ENCODE results near the gene VEZT.
"Not testable (repeated sequence)": the region's sequence is repeated elsewhere in the genome, so short reads cannot be mapped to it uniquely, and the experiment has no call there.

The VEZT gene

DNA sequence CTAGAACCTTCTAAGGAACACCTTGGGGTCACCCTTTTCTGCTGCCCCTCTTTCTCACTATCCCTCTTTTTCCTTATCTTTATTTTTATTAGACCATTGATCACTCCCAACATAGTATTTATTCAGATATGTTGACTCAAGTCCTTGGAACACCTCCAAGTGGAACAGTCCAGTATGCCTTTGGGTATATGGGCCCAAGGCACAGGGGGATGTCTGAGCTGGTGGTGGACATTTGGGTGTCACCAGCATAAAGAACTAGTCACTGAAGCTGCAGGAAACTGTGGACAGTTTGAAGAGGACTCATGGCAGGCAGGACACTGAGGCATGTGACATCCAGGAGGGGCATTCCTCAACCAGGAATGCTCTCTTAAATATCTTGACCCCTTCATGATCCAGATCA, 105.6 kb downstream of the VEZT start:
- no peak for DNase-seq

DNA sequence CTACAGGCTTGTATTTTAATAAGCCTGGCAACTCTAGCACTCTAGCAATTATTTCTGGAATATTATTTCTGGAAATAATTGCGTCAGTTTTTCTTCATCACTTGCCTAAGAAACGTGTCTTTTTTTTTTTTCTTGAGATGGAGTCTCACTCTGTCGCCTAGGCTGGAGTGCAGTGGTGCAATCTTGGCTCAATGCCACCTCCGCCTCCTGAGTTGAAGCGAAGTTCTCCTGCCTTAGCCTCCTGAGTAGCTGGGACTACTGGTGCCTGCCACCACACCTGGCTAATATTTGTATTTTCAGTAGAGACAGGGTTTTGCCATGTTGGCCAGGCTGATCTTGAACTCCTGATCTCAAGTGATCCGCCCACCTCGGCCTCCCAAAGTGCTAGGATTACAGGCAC, 106.6 kb downstream of the VEZT start:
- not testable (repeated sequence) for DNase-seq

DNA sequence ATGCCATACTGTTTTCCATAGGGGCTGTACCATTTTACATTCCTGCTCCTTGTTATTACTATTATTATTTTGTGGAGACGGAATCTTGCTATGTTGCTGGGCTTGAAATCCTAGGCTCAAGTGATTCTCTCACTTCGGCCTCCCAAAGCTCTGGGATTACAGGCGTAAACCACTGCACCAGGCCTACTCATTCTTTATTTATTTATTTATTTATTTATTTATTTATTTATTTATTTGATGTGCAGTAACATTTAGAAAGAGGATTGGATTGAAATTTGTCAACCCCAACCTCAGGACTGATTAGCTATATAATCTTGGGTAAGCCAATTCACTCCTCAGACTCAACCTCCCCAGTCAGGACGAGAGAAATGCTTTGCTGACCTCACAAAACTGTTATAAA, 107.9 kb downstream of the VEZT start:
- DNase-seq: no peak

DNA sequence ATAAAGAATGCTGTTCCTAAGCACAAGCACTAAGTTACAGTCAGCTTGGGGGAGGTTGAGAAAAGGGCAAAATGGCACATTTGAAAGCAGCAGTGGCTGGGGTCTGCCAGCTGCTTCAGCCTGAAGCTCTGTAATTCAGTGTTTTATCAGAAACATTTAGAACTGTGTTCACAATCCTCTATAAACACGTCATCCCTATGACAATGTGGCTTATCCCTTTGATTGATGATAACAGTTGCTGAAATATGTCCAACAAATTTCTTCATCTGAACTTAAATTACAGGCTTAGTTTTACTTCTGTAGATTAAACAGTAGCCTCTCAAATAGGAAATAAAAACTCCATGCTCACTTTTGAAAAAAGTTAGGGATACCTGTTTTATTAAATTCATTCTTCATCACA, 108.8 kb downstream of the VEZT start:
- no peak for DNase-seq

DNA sequence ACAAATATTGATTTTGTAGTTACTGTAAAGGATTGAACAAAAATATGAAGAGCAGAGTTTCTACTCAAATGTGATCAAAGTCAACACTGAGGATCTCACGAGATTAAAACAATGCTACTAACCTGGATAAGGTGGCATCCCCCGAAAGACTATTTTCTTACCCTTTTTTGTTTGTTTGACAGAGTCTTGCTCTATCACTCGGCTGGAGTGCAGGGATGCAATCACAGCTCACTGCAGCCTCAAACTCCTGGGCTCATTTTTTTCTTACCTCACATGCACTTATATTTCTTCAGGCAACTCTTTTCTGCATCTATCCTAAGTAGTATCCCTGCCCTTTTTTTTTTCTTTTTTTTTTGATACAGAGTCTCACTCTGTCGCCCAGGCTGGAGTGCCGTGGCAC, 109.2 kb downstream of the VEZT start:
- DNase-seq: no peak

DNA sequence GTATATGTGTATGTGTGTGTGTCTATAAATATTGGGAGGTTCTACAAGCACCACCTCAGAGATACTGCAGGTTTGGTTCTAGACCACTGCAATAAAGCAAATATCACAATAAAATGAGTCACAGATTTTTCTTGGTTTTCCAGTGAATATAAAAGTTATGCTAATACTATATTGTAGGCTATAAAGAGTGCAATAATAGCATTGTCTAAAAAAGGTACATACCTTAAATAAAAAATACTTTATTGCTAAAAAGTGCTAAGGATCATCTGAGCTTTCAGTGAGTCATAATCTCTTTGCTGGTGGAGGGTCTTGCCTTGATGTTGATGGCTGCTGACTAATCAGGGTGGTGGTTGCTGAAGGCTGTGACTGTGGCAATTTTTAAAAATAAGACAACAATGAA, 111.1 kb downstream of the VEZT start:
- DNase-seq: no peak

DNA sequence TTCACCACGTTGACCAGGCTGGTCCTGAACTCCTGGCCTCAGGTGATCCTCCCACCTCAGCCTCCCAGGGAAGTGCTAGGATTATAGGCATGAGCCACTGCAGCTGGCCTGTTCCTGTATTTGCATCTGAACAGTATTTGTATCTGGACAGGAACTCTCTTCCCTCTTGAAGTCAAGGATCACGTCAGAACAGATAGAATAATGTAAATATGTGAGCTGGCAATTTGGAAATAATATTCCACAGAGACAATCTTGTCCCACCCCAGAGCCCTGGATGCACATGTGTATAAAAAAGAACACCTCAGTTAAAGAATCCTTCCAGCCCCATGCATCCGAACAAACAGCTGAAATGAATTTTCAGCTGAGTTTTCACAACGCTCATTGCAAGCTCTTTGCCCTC, 118.3 kb downstream of the VEZT start:
- no peak for DNase-seq

DNA sequence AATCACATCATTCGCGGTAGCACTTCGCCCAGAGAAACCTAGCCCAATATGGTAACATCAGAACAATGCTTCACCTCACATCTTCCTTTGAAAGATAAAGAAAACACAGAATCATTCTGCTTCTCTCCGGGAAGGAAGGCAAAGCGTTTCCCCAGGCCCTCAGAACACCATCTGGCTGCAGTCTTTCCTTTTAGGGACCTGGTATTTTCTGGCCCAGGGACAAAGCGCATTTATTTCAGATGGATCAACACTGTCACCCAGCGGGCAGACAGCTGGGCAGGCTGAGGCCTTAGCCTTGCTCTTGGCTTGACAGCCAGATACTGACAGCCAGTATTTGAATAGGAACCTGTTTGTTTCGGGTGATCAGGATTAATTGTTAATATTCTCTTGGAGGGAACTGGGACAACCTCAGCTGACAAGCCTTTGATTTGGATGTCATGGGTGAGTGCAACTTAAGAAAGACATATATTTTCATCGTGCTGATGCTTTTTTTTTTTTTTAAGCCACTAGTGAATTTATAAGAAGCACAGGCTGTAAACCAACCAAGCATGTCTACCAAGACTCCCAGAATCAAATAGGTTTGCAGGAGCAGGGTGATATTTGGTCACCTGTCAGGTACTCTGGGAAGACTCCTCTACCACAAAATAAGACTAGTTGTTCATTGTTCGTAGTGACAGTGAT, 118.9 kb downstream of the VEZT start:
- no peak for DNase-seq

DNA sequence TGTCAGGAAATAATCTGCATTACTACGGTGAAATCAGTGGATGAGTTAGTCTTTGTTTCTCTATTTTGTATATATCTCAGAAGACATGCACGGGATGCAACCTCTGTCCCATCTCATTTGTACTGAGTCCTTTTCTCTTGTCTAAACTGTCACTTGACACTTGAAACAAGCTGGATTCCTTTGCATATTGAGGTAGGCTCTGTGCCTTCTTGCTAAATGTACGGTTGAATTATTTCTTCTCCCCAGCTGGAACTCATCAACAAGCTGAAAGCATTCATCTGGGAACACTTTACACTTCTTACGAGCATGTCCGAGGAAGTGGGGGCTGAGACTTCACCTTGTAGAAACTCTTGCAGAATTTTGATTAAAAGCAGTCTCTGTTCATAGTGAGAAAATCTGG, 119.5 kb downstream of the VEZT start:
- DNase-seq: no peak

DNA sequence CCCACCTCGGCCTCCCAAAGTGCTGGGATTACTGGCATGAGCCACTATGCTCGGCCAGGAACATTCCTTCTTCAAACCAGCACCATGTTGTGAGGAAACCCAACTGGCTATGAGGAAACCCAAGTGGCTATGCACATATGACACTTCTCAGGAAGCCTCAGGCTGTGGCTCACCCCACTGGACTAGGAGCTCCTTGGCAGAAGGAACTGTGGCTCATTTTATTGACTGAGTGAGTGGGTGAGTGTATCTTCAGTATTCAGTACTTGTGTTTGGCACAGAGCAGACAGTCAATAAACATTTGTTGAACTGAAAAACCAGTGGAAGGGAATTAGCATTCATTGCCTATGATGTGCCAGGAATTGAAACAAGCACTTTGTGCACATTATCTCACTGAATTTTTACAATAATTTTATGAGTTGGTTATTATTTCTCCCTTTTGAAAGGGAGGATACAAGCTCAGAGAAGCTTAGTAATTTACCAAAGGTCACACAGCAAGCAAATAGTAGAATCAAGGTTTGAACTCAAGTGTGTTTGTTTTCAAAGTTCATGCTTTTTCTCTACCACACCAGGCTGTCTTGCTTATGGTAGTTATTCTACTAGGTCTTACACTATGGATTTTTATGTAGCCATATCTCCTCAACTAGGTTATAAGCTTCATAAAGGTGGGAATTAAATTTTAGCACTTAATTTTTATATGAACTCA, 121.6 kb downstream of the VEZT start:
- DNase-seq: no peak

DNA sequence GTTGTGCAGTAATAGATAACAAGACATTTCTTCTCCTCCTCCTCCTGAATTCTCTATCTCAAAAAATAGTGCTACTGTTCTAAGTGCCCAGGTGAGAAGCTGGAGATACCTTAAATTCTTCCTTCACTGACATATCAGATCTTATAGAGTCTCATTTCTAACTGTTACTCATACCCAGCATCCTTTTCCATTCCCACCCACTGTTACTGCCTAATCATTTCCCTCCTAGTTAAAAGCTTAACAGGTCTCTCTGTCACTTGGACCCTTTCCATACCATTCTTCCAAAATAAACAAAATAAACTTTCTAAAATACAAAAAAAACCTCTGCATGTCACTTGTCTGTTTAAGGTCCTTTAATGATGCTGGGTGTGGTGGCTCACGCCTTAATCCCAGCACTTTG, 124.4 kb downstream of the VEZT start:
- DNase-seq: no peak

DNA sequence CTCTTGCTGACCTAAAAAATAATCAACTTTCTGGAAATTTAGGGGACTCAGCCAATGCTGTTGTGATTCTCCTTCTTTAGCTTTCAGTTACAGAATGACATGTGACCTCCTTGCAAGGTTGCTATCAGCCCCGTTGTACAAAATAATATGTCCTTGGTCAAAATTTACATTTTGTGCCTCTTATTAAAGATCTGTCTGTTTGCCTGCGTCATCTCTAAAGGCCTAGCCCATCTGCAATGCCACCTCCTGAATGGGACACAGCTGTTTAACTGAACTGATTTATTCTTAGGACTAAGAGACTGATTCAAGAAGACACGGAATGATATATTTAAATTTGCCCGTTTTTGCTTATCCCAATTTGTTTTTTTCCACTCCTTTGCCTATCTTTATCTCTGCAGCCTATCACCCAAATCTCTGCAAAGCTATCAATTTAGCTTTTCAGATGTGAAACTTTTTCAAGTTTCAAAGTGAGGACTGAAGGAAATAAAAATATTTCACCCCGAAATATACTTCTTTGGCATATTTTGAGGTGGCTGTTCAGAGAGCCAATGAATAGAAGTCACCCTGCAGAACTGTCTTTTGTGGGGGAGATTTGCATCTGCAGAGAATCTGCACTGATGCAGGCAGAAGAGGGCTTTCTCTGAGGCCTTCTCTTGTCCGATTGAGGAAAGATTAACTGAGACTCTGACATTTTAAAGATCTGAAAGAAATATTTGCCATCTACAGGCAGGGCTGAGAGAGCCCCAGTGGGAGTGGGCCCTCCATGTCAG, 126.0 kb downstream of the VEZT start:
- DNase-seq: no peak

DNA sequence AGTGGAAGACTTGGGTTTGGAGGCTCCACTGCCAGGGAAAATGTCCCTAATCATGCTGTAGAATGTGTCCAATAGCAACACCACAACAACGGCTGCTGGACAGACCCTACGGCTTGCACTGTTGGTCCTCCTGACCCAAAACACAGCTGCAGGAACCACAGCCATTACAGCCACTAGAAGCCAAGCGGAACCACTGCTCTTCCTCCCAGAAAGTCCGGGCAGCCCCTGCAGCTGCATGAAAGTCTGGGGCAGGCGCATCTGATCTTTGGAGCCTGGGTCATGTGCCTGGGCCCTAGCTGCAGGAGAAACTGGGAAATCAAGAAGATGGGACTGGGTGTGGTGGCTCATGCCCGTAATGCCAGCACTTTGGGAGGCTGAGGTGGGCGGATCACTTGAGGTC, 131.7 kb downstream of the VEZT start:
- DNase-seq: no peak

DNA sequence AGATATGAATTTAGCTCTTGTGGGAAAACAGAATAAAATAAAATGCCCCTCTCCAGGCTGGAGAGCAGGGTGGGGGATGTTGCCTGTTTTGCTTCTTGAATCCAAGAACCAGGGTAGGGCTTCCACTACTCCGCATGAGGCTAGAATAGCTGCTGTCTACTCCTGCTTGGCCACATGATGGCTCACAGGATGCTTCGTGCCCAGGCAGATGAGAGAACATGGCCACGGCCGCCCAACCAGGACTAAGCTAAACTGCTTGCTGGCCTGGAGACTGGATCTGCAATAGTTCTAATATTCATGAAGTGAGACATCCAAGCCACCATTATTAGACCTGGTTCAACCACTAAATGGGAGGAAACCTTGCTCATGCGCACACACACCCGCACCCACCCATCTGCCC, 134.1 kb downstream of the VEZT start:
- DNase-seq: no peak

Measured in stimulated activated naive CD4-positive, alpha-beta T cell treated with Interleukin-2 at 50 U/mL for 16 hours (primary cell).